ENCODE measurements around the gene ADGB.
"Not testable (repeated sequence)": the region's sequence is repeated elsewhere in the genome, so short reads cannot be mapped to it uniquely, and the experiment has no call there.

The ADGB gene

GRCh38 chr6:146598772-146599405 lies at the start of gene ADGB:
Gene ADGB (plus strand): TSS chr6:146598972. CDS start chr6:146599041, 69 bp downstream.
- peak; percentile 15 for DNase-seq (ENCODE audit: low read depth)

GRCh38 chr6:146550911-146551310 lies 47.9 kb upstream of the ADGB start:
- DNase-seq (ENCODE audit: low read depth): peak; percentile 40

GRCh38 chr6:146551545-146551944 lies 47.2 kb upstream of the ADGB start:
- no peak for DNase-seq (ENCODE audit: low read depth)

GRCh38 chr6:146553377-146554135 lies 45.2 kb upstream of the ADGB start:
- DNase-seq (ENCODE audit: low read depth): no peak

- DNase-seq (ENCODE audit: low read depth): no peak
Observed at GRCh38 chr6:146560607-146561006, 38.2 kb upstream of the ADGB start.

GRCh38 chr6:146566661-146567060 lies 32.1 kb upstream of the ADGB start:
- not testable (repeated sequence) for DNase-seq (ENCODE audit: low read depth)

- not testable (repeated sequence) for DNase-seq (ENCODE audit: low read depth)
Observed at GRCh38 chr6:146568619-146569018, 30.2 kb upstream of the ADGB start.

GRCh38 chr6:146574211-146574610 lies 24.6 kb upstream of the ADGB start:
- DNase-seq (ENCODE audit: low read depth): no peak

- no peak for DNase-seq (ENCODE audit: low read depth)
Observed at GRCh38 chr6:146578054-146578453, 20.7 kb upstream of the ADGB start.

GRCh38 chr6:146581968-146582367 lies 16.8 kb upstream of the ADGB start:
- DNase-seq (ENCODE audit: low read depth): no peak

- DNase-seq (ENCODE audit: low read depth): no peak
Observed at GRCh38 chr6:146582857-146583256, 15.9 kb upstream of the ADGB start.

- no peak for DNase-seq (ENCODE audit: low read depth)
Observed at GRCh38 chr6:146583966-146584365, 14.8 kb upstream of the ADGB start.

GRCh38 chr6:146587459-146587858 lies 11.3 kb upstream of the ADGB start:
- no peak for DNase-seq (ENCODE audit: low read depth)

- no peak for DNase-seq (ENCODE audit: low read depth)
Observed at GRCh38 chr6:146590492-146590891, 8.3 kb upstream of the ADGB start.

GRCh38 chr6:146592451-146592850 lies 6.3 kb upstream of the ADGB start:
- no peak for DNase-seq (ENCODE audit: low read depth)

GRCh38 chr6:146593986-146594385 lies 4.8 kb upstream of the ADGB start:
- no peak for DNase-seq (ENCODE audit: low read depth)

- DNase-seq (ENCODE audit: low read depth): no peak
Observed at GRCh38 chr6:146594495-146594894, 4.3 kb upstream of the ADGB start.

GRCh38 chr6:146595972-146596731 lies 2.6 kb upstream of the ADGB start:
- DNase-seq (ENCODE audit: low read depth): no peak

GRCh38 chr6:146601352-146601751 lies 2.6 kb downstream of the ADGB start:
- DNase-seq (ENCODE audit: low read depth): no peak

- no peak for DNase-seq (ENCODE audit: low read depth)
Observed at GRCh38 chr6:146602526-146602925, 3.8 kb downstream of the ADGB start.

- no peak for DNase-seq (ENCODE audit: low read depth)
Observed at GRCh38 chr6:146613947-146614346, 15.2 kb downstream of the ADGB start.

GRCh38 chr6:146620655-146621054 lies 21.9 kb downstream of the ADGB start:
- no peak for DNase-seq (ENCODE audit: low read depth)

GRCh38 chr6:146628350-146628749 lies 29.6 kb downstream of the ADGB start:
- DNase-seq (ENCODE audit: low read depth): no peak
